OCI-LY3 (cell line): ENCODE data around the gene ZBTB16.

ENCODE experiments used
- CTCF ChIP-seq: fragments of 200-600, 300-600 bp; sonication (generic); IDR thresholded peaks from 2 replicates; pipeline ENCODE4 v1.5.1; 2014; ENCODE audit warnings: antibody characterized with exemption, low read length, low read depth
- EZH2phosphoT487 ChIP-seq: fragments of 200-600 bp; shearing (Covaris generic); IDR thresholded peaks from 2 replicates; pipeline ENCODE4 v1.6.1; 2018; ENCODE audit warnings: antibody characterized with exemption, mixed run types, low read depth

GRCh38 chr11:114060392-114061047 lies 1.0 kb downstream of the ZBTB16 start:
- no peak for TF ChIP-seq CTCF
- TF ChIP-seq EZH2phosphoT487, result no peak
